ENCODE measurements around the gene NCAPD3. TPM values are rescaled to one million over a fixed set of nuclear protein-coding genes. Genes with fewer than 3 reads are reported as not detected.

Gene NCAPD3
- total and polyA plus RNA-seq, 2 experiments from 2014 or later, result 13.3 to 16.3 TPM

GRCh38 chr11:134254433-134255183 lies 30.8 kb upstream of the NCAPD3 start:
- H3K9me2 ChIP-seq (ENCODE audit: insufficient read depth), result no peaks in the 10 kb centered on the region
- WGBS, 2 experiments (ENCODE audit: low coverage in 1 of 2, low lambda C conversion rate in 2 of 2, missing lambda C conversion rate in 2 of 2), result 70 to 72% methylated on average over 3 of the region's 3 CpGs
- no peak for TF ChIP-seq EZH2phosphoT487 (IDR thresholded peaks at IDR 0.05; ENCODE audit: insufficient read depth, low read depth)
- no peak for TF ChIP-seq EZH2 (IDR thresholded peaks at IDR 0.05; ENCODE audit: insufficient read depth, poor library complexity, severe bottlenecking)
- H3K9ac ChIP-seq, result peak overlapping the region; percentile 79
- peaks cover 15% of the 10 kb centered on the region for H3K4me1 ChIP-seq (ENCODE audit: insufficient read depth)
- H3K9me3 ChIP-seq (ENCODE audit: low read depth), result no peaks in the 10 kb centered on the region
- no peak for DNase-seq
- H2AFZ ChIP-seq, result peak overlapping the region; percentile 96; the same call in 1 of the 2 replicates
- 0 out of 2 replicates have a peak, but pooled peaks cover 10% of the 10 kb centered on the region for H3F3A ChIP-seq (ENCODE audit: insufficient read depth)
- H3K4me2 ChIP-seq (ENCODE audit: unreplicated experiment), result peak overlapping the region; percentile 82
- no peaks in the 10 kb centered on the region for H3K36me3 ChIP-seq (ENCODE audit: low read depth)
- no peak overlapping the region for H3K27ac ChIP-seq
- no peaks in the 10 kb centered on the region for H3K27me3 ChIP-seq (replicated peaks; ENCODE audit: insufficient read depth)
- in situ Hi-C loops (cut with MboI), result no loop called here
- peaks cover 25% of the 10 kb centered on the region for H3K79me2 ChIP-seq (ENCODE audit: insufficient read depth)
- H4K20me1 ChIP-seq (ENCODE audit: insufficient read depth), result no peaks in the 10 kb centered on the region
- peak overlapping the region; percentile 89 for H3K4me3 ChIP-seq

DNA sequence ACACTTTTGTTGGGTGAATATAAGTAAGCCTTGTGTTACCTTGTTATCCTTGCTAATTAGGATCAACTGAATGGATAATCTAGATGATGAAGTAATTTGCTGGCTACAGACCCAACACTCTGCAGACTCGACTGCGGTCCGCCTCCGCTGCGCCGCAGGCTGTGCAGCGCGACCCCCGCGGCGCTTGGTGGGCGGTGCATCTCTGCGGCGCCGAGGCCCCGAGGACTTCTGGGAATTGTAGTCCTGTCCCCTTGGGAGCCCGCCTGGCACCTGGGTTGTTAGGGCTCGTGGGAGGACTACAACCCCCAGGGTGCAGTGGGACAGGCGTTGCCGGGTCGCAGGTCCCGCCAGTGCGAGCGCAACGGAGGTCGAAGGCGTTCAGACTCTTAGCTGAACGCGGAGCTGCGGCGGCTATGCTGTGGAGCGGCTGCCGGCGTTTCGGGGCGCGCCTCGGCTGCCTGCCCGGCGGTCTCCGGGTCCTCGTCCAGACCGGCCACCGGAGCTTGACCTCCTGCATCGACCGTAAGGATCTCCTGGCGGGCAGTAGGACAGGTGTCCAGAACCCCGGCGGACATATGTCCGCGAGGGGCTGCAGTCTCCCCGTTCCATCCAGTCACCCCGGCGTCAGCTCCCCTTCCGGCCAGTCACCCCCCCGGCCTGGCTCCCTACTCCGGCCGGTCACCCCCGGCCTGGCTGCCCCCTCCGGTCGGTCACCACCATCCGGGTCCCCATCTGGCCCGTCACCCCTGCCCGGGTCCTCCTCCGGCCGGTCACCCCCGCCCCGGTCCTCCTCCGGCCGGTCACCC lies 29.6 kb upstream of the NCAPD3 start, which contains the start of the genes ACAD8 and THYN1:
Gene ACAD8, plus strand, starts transcription at position 381 of the 806 bp plus-strand sequence. Its CDS starts 33 bp downstream, at position 414.
Gene THYN1, minus strand, starts transcription at position 165 of the 806 bp plus-strand sequence. CDS start 470 bp downstream, outside the sequence.
- Histone ChIP-seq H3K79me2 (ENCODE audit: insufficient read depth) (peaks cover 25% of the 10 kb centered on the region), H3K27ac (peak within 1 kb of the TSS; percentile 74), H2AFZ (peak within 1 kb of the TSS; percentile 96), H3K36me3 (ENCODE audit: low read depth) (no peaks in the 10 kb centered on the region), H3K9ac (peak within 1 kb of the TSS; percentile 79), H3K9me2 (ENCODE audit: insufficient read depth) (no peaks in the 10 kb centered on the region), H3K27me3 (replicated peaks; ENCODE audit: insufficient read depth) (no peaks in the 10 kb centered on the region), H4K20me1 (ENCODE audit: insufficient read depth) (no peaks in the 10 kb centered on the region), H3F3A (ENCODE audit: insufficient read depth) (0 out of 2 replicates have a peak, but pooled peaks cover 10% of the 10 kb centered on the region), H3K4me1 (ENCODE audit: insufficient read depth) (peaks cover 15% of the 10 kb centered on the region), H3K4me3 (peak within 1 kb of the TSS; percentile 89), H3K4me2 (ENCODE audit: unreplicated experiment) (peak within 1 kb of the TSS; percentile 99), H3K9me3 (ENCODE audit: low read depth) (no peaks in the 10 kb centered on the region)
- no peak for TF ChIP-seq EZH2 (IDR thresholded peaks at IDR 0.05; ENCODE audit: insufficient read depth, poor library complexity, severe bottlenecking)
- TF ChIP-seq EZH2phosphoT487 (IDR thresholded peaks at IDR 0.05; ENCODE audit: insufficient read depth, low read depth), result no peak
- 1 to 2% methylated on average over 44 to 51 of the region's 70 CpGs for WGBS, 2 experiments (ENCODE audit: low coverage in 1 of 2, low lambda C conversion rate in 2 of 2, missing lambda C conversion rate in 2 of 2)
- peak; percentile 98 for DNase-seq
- in situ Hi-C loops (cut with MboI), result no loop called here

GRCh38 chr11:134252346-134253187 lies 28.8 kb upstream of the NCAPD3 start:
- Histone ChIP-seq H3K9me2 (ENCODE audit: insufficient read depth) (no peaks in the 10 kb centered on the region), H3K36me3 (ENCODE audit: low read depth) (peaks cover 7% of the 10 kb centered on the region; the same call in 1 of the 2 replicates), H3K4me2 (ENCODE audit: unreplicated experiment) (peak overlapping the region; percentile 99), H2AFZ (peak overlapping the region; percentile 96), H3K4me3 (peak overlapping the region; percentile 89), H3F3A (ENCODE audit: insufficient read depth) (0 out of 2 replicates have a peak, but pooled peaks cover 10% of the 10 kb centered on the region), H3K27me3 (replicated peaks; ENCODE audit: insufficient read depth) (no peaks in the 10 kb centered on the region), H3K9me3 (ENCODE audit: low read depth) (no peaks in the 10 kb centered on the region), H3K9ac (peak overlapping the region; percentile 79), H3K4me1 (ENCODE audit: insufficient read depth) (peaks cover 15% of the 10 kb centered on the region), H4K20me1 (ENCODE audit: insufficient read depth) (no peaks in the 10 kb centered on the region), H3K27ac (peak overlapping the region; percentile 74), H3K79me2 (ENCODE audit: insufficient read depth) (peaks cover 25% of the 10 kb centered on the region)
- DNase-seq, result peak; percentile 84
- in situ Hi-C loops (cut with MboI), result no loop called here
- 1 to 2% methylated on average over 27 of the region's 27 CpGs for WGBS, 2 experiments (ENCODE audit: low coverage in 1 of 2, low lambda C conversion rate in 2 of 2, missing lambda C conversion rate in 2 of 2)
- TF ChIP-seq EZH2 (IDR thresholded peaks at IDR 0.05; ENCODE audit: insufficient read depth, poor library complexity, severe bottlenecking), result no peak

Measured in GM23248 (cell line).